ENCODE data around the gene IER3. TPM values are rescaled to one million over a fixed set of nuclear protein-coding genes. Genes with fewer than 3 reads are reported as not detected.

IER3 gene
- polyA plus RNA-seq, 1 of the 3 experiments (the other 2 are of a cell fraction) = 12.9 TPM

DNA sequence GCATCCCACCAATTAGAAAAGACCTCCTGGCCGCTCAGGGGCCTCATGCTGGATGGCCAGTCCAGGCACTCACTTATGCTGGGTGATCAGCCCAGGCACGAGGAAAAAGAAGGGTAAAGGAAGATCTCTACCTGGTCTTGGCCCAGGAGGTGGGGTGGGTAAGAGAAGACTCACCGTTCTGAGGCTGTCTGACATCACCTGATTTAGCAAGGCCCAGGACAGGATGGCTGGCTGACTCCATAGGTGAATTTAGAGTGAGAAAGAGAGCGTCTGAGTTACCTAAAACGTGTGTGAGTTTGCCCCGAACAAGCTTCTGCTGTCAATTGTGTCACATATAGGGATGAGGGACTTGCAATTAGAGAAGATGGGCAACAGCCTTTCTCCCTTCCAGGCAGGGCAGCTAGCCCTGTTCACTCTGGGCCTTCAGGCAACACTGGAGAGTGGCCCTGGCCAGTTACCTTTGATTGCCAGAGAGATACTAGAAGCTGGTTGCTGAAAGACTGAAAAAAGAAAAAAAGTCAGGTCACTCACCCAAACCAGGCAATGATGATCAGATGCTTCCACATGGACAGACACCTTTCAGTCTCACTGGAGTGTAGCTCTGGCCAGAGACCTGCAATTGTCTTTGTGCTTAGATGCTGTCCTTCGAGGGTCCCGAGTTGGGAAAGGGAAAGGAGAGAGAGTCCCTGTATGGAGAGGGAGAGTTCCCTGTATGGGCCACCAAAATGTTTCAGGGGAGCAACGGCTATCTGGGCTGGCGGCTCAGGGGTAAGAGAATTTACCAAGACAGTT lies 35.7 kb upstream of the IER3 start:
- Histone ChIP-seq H3K36me3 (replicated peaks in 1 of 2; ENCODE audit: control insufficient read depth in 1 of 2, insufficient read depth in 2 of 2, low read length in 1 of 2) (no peaks in the 10 kb centered on the region), H3K4me1 (ENCODE audit: control insufficient read depth in 1 of 2, insufficient read depth in 2 of 2, low read depth in 1 of 2, low read length in 1 of 2) (peaks cover 44 to 46% of the 10 kb centered on the region in 2 experiments), H3K4me3 (ENCODE audit: low read depth in 2 of 2, low read length in 1 of 2) (no peak overlapping the region), H3F3A (replicated peaks; ENCODE audit: insufficient read depth) (peaks cover 30% of the 10 kb centered on the region), H3K27me3 (ENCODE audit: insufficient read depth) (no peaks in the 10 kb centered on the region), H3K9me2 (no peaks in the 10 kb centered on the region), H3K9ac (no peak overlapping the region), H4K20me1 (ENCODE audit: insufficient read depth) (no peaks in the 10 kb centered on the region), H3K9me3 (no peaks in the 10 kb centered on the region), H3K79me2 (ENCODE audit: insufficient read depth) (no peaks in the 10 kb centered on the region), H2AFZ (ENCODE audit: low read depth) (no peak overlapping the region), H3K27ac (ENCODE audit: low read depth in 2 of 2, low read length in 1 of 2) (peak overlapping the region; percentile 95 to 100), H3K4me2 (peak overlapping the region; percentile 81)
- TF ChIP-seq RFX5 (IDR thresholded peaks at IDR 0.05; ENCODE audit: low read length) (no peak), GATA2 (CRISPR knock-in tag; IDR thresholded peaks at IDR 0.05) (no peak)
- TF ChIP-seq, protein P1, sequence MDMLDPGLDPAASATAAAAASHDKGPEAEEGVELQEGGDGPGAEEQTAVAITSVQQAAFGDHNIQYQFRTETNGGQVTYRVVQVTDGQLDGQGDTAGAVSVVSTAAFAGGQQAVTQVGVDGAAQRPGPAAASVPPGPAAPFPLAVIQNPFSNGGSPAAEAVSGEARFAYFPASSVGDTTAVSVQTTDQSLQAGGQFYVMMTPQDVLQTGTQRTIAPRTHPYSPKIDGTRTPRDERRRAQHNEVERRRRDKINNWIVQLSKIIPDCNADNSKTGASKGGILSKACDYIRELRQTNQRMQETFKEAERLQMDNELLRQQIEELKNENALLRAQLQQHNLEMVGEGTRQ (IDR thresholded peaks at IDR 0.05; ENCODE audit: borderline replicate concordance, low read depth, low read length) = no peak
- POLR2A ChIA-PET = interaction anchor here (1.4 kb wide), 1 partner anchor 28 kb away, joined by 4 read pairs; no protein-coding TSS in a partner anchor
- no peak for DNase-seq
- CTCF ChIA-PET = interaction anchor here (1.0 to 3.0 kb wide), 4 partner anchors 14 to 58 kb away, joined by 3 to 15 read pairs (median 4); no protein-coding TSS in a partner anchor
- WGBS (ENCODE audit: low lambda C conversion rate) = 86% methylated on average over 10 of the region's 10 CpGs

DNA sequence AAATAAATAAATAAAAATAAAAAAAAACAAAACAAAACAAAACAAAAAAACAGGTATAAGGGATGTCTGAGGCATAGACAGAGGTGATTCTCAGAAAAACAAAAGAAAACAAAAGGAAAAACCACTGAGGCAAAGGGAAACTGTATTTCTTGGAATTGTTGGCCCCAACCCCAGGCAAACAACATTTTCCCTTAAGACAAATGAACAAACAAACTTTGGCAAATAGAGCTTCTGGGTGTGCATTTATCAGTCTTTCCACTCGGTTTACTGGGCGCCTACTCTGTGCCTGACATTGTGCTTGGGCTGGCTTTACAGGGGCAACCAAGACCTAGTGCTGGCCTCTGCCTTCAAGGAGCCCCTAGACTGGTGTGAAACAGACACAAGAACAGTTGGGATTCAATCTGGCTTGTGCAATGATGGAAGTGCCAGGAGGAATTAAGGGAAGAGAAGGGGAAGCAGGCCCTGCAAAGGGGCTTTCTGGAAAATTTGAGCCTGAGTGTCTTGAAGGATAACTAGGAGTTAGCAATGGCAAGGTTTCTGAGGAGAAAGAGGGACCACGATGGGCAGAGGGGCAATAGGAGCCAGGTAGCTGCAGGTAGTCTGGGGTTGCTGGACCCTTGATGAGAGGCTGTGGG lies 33.8 kb upstream of the IER3 start:
- Histone ChIP-seq H3K4me1 (ENCODE audit: control insufficient read depth in 1 of 2, insufficient read depth in 2 of 2, low read depth in 1 of 2, low read length in 1 of 2) (peaks cover 42 to 49% of the 10 kb centered on the region in 2 experiments), H4K20me1 (ENCODE audit: insufficient read depth) (no peaks in the 10 kb centered on the region), H3F3A (replicated peaks; ENCODE audit: insufficient read depth) (peaks cover 26% of the 10 kb centered on the region), H3K4me3 (ENCODE audit: low read depth in 2 of 2, low read length in 1 of 2) (no peak overlapping the region), H3K27me3 (ENCODE audit: insufficient read depth) (no peaks in the 10 kb centered on the region), H3K79me2 (ENCODE audit: insufficient read depth) (no peaks in the 10 kb centered on the region), H3K4me2 (no peak overlapping the region), H3K27ac (ENCODE audit: low read depth in 2 of 2, low read length in 1 of 2) (peak overlapping the region in 1 of 2 experiments; percentile 64; a peak in 2 of 4 replicates), H3K9me2 (no peaks in the 10 kb centered on the region), H3K9ac (no peak overlapping the region), H3K36me3 (replicated peaks in 1 of 2; ENCODE audit: control insufficient read depth in 1 of 2, insufficient read depth in 2 of 2, low read length in 1 of 2) (no peaks in the 10 kb centered on the region), H2AFZ (ENCODE audit: low read depth) (no peak overlapping the region), H3K9me3 (no peaks in the 10 kb centered on the region)
- ChIA-PET POLR2A (no interaction called here), CTCF (interaction anchor here (0.9 to 1.7 kb wide), 2 partner anchors 56 to 301 kb away, joined by 4 to 10 read pairs; no protein-coding TSS in a partner anchor)
- TF ChIP-seq, protein P2, sequence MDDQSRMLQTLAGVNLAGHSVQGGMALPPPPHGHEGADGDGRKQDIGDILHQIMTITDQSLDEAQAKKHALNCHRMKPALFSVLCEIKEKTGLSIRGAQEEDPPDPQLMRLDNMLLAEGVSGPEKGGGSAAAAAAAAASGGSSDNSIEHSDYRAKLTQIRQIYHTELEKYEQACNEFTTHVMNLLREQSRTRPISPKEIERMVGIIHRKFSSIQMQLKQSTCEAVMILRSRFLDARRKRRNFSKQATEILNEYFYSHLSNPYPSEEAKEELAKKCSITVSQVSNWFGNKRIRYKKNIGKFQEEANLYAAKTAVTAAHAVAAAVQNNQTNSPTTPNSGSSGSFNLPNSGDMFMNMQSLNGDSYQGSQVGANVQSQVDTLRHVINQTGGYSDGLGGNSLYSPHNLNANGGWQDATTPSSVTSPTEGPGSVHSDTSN (IDR thresholded peaks at IDR 0.05) = no peak
- TF ChIP-seq RAD21 (IDR thresholded peaks at IDR 0.05; ENCODE audit: low read length) (no peak), RFX5 (IDR thresholded peaks at IDR 0.05; ENCODE audit: low read length) (no peak), POLR2AphosphoS5 (IDR thresholded peaks at IDR 0.05; ENCODE audit: low read depth, low read length) (no peak), RCOR1 (IDR thresholded peaks at IDR 0.05; ENCODE audit: low read length) (no peak)
- TF ChIP-seq, protein P3, sequence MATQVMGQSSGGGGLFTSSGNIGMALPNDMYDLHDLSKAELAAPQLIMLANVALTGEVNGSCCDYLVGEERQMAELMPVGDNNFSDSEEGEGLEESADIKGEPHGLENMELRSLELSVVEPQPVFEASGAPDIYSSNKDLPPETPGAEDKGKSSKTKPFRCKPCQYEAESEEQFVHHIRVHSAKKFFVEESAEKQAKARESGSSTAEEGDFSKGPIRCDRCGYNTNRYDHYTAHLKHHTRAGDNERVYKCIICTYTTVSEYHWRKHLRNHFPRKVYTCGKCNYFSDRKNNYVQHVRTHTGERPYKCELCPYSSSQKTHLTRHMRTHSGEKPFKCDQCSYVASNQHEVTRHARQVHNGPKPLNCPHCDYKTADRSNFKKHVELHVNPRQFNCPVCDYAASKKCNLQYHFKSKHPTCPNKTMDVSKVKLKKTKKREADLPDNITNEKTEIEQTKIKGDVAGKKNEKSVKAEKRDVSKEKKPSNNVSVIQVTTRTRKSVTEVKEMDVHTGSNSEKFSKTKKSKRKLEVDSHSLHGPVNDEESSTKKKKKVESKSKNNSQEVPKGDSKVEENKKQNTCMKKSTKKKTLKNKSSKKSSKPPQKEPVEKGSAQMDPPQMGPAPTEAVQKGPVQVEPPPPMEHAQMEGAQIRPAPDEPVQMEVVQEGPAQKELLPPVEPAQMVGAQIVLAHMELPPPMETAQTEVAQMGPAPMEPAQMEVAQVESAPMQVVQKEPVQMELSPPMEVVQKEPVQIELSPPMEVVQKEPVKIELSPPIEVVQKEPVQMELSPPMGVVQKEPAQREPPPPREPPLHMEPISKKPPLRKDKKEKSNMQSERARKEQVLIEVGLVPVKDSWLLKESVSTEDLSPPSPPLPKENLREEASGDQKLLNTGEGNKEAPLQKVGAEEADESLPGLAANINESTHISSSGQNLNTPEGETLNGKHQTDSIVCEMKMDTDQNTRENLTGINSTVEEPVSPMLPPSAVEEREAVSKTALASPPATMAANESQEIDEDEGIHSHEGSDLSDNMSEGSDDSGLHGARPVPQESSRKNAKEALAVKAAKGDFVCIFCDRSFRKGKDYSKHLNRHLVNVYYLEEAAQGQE (IDR thresholded peaks at IDR 0.05; ENCODE audit: low read depth, low read length) = no peak
- TF ChIP-seq, protein P4, sequence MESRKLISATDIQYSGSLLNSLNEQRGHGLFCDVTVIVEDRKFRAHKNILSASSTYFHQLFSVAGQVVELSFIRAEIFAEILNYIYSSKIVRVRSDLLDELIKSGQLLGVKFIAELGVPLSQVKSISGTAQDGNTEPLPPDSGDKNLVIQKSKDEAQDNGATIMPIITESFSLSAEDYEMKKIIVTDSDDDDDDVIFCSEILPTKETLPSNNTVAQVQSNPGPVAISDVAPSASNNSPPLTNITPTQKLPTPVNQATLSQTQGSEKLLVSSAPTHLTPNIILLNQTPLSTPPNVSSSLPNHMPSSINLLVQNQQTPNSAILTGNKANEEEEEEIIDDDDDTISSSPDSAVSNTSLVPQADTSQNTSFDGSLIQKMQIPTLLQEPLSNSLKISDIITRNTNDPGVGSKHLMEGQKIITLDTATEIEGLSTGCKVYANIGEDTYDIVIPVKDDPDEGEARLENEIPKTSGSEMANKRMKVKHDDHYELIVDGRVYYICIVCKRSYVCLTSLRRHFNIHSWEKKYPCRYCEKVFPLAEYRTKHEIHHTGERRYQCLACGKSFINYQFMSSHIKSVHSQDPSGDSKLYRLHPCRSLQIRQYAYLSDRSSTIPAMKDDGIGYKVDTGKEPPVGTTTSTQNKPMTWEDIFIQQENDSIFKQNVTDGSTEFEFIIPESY (IDR thresholded peaks at IDR 0.05; ENCODE audit: borderline replicate concordance, low read depth) = no peak
- TF ChIP-seq, protein P5, sequence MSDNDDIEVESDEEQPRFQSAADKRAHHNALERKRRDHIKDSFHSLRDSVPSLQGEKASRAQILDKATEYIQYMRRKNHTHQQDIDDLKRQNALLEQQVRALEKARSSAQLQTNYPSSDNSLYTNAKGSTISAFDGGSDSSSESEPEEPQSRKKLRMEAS (IDR thresholded peaks at IDR 0.05; ENCODE audit: low read depth) = no peak
- DNase-seq = no peak
- 79% methylated on average over 3 of the region's 3 CpGs for WGBS (ENCODE audit: low lambda C conversion rate)
